HG03565 (cell line): ENCODE results near the gene DPYD.

Source experiments
- ATAC-seq: cut with Tn5 transposase; IDR thresholded peaks from one replicate; pipeline ENCODE4 v1.9.1; 2021; ENCODE audit warnings: mild to moderate bottlenecking, moderate library complexity; ENCODE audit not compliant: unreplicated experiment

The DPYD gene

GRCh38 chr1:97164276-97164639, 756.6 kb downstream of the DPYD start:
- ATAC-seq = no peak

DNA sequence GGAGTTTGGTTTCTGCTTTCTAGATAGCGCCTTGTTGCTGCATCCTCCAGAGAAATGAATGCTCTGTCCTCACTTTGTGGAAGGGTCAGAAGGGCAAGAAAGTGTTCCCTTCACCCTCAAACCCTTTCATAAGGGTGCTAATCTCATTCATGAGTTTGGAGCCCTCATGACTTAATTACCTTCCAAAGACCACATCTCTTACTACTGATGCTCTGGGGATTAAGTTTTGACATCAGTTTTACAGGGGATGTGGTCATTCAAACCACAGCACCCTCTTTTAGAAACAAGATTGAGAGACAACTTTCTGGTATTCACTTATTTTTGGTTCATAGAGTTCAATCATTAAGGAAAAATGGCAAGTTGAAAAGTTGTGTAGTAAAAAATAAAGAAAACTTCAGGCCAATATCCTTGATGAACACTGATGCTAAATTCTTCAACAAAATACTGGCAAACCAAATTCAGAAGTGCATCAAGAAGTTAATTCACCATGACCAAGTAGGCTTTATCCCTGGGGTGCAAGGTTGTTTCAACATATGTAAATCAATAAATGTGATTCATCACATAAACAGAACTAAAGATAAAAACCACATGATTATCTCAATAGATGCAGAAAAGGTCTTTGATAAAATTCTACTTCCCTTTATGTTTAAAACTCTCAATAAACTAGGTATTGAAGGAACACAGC, 757.1 kb downstream of the DPYD start:
- peak; percentile 63 for ATAC-seq

GRCh38 chr1:97160818-97161217, 760.0 kb downstream of the DPYD start:
- ATAC-seq = no peak

DNA sequence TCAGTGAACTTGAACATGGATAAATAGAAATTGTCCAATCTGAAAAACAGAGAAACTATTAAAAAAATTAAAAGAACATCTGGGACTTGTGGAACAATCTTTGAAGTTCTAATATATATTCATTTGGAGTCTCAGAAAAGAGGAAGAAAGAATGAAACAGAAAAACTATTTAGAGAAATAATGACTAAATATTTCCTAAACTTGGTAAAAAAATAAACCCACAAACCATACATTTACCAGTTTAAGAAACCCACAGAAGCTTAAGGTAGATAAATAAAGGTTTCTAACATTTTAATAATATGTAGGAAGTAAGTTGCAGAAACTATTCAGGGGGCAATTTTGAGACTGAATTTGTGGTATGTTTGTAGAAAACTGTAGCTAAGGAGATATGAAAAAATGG, 761.5 kb downstream of the DPYD start:
- peak; percentile 63 for ATAC-seq

DNA sequence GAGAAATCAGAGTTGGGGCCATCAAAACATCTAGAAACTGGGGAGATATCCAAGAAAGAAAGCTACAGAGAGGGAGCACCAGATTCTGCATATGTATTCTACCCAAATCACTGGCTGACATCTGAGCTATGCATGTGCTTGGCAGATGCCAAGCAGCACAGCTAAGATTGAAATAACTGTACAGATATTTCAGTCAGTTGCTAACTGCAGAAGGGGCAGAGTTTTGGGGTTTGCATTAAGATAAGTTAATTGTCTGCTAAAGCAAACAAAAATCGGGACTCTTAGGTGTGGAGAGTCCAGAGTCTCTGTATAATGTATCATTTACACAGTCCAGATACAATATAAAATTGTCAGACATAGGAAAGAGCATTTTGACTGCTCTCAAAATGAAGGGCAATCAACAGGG, 762.1 kb downstream of the DPYD start:
- no peak for ATAC-seq

DNA sequence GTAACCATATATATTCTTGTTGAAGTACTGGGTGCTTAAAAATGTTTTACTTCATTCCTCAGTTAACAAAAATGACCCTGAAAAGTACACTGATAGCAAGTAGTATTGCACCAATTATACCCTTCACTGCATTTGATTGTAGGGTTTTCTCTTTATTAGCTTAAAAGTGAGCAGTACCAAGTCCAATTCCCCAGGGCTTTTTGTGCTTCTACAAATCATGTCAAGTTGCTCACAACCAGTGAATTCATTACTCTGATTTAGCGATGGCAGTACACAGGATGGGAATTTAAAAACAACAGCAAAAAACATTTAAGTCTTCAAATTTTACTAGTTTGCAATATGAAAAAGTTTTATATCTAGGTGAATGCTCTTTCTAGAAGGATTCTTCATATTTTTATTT, 762.8 kb downstream of the DPYD start:
- no peak for ATAC-seq

DNA sequence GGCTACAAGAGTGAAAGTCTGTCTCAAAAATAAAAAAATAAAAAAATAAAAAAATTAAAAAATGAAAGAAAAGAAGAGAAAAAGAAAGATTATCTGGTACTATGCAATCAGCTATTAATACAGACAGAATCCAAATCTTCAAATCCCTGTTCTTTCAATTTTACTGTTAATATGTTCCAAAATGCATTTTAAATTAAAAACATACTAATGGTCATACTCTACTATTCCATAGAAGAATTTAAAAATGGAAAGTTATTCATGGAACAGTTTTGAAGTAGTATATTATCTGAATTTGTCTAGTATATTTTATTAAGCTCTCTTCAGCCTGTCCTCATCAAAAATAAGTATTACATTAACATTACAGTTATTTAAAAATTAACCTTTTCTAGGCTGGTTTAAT, 769.2 kb downstream of the DPYD start:
- no peak for ATAC-seq

DNA sequence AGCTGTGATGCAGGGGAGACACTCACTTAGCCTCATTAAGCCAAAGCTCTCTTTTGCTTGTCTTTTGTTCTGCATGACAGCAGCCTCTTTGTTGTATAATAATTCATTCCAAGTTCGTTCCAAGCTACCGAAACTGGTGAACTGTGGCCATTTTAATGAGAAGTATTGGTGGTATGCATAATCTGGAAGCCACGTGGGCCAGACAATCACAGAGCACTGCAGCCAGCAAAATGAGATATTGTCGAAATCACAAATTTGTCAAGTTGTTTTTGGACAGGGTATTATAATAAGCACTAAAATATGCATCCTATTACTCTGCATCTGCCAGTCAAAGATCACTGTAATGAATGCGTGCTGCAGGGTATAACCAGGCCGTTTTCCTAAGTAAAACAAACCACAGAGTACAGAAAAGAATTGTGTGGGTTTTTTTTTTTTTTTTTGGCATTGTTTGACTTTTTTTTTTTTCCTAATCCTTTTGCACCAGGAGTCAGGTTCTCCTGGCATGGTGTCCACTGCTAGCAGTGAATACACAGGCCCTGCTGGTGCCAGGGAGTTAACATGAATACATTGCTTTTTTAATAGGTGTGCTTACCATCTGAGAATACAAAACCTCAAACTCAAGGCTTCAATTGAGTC, 775.4 kb downstream of the DPYD start:
- ATAC-seq = no peak

- no peak for ATAC-seq
Measured at GRCh38 chr1:97144527-97144926, 776.3 kb downstream of the DPYD start.

DNA sequence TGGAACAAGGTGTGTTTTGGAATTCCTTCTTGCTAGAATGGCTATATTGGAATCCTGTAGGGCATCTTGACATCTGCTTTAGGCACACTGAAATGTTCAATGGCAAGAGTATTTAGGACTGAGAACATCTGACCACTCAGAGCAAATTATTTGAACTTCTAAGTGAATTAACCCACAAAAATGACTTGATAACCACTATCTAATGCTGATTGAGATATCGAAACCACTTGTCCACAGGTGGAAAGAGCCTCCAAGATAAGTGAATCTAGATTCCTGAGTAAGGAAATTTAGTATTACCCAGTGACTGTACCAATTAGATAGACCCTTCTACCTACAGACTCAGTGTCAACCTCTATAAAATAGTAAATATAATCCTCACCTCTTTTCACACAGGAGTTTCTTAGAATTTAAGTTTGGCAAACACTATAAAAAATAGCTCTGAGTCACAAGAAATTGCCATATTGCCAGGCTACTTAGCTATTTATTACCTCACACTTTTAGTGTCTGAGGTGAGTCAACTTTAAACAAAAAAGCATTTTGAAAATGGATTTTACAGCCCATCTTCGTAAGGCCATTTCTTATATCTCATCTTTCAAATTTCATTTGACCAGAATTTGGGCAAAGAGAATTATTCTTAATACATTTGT, 777.5 kb downstream of the DPYD start:
- no peak for ATAC-seq

GRCh38 chr1:97140611-97141010, 780.2 kb downstream of the DPYD start:
- no peak for ATAC-seq

- ATAC-seq = no peak
Measured at GRCh38 chr1:97139512-97139911, 781.3 kb downstream of the DPYD start.

GRCh38 chr1:97138515-97139032, 782.3 kb downstream of the DPYD start:
- ATAC-seq = peak; percentile 20

DNA sequence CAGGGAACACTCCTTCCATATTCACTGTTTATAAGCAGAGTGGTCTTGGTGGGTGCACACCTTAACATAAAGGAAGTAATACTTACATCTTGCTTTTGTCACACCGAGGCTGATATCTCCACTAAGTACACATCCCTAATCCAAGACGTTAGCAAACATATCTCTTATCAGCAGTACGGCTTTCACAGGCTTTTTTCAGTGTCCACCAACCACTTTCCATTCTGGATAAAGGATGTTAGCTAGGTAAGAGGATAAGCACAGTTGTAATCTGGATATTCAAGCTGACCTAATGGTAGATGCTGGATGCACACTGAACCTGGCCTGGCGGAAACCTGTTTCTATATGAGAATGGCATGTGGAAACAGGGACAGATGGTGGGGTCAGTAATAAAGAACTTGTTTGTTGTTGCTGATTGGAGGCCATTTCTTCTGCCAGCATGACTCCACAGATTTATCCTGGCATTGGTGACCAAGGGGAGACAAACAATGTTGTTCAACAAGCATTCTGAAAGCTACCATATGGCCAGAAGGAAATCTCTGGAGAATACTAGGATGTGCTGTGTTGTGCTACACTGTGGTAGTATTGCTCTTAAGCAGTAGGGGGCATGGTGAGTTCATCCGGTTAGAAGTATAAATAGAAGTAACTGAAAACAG, 782.8 kb downstream of the DPYD start:
- peak; percentile 98 for ATAC-seq

GRCh38 chr1:97136996-97137395, 783.8 kb downstream of the DPYD start:
- ATAC-seq = no peak

- ATAC-seq = no peak
Measured at GRCh38 chr1:97135972-97136371, 784.9 kb downstream of the DPYD start.

- ATAC-seq = no peak
Measured at GRCh38 chr1:97128426-97128825, 792.4 kb downstream of the DPYD start.

- no peak for ATAC-seq
Measured at GRCh38 chr1:97123717-97124431, 797.0 kb downstream of the DPYD start.

DNA sequence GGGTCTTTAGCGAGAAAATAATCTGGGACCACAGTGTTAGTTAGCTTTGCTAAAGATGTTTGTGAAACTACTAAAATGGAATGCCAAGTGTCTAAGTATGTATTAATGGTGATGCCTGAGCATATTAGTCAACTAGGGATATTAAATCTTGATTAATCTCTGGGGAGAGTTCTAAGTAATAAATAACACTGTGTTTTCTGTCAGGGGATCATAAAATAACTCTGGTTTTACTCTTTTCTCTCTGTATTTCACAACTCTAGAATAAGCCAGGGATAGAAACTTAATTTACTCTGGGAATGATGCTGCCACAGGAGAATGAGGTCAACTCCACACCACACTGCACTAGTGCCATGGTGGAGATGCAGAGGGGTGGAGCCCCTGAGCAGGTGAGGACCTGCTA, 800.0 kb downstream of the DPYD start:
- ATAC-seq = no peak

DNA sequence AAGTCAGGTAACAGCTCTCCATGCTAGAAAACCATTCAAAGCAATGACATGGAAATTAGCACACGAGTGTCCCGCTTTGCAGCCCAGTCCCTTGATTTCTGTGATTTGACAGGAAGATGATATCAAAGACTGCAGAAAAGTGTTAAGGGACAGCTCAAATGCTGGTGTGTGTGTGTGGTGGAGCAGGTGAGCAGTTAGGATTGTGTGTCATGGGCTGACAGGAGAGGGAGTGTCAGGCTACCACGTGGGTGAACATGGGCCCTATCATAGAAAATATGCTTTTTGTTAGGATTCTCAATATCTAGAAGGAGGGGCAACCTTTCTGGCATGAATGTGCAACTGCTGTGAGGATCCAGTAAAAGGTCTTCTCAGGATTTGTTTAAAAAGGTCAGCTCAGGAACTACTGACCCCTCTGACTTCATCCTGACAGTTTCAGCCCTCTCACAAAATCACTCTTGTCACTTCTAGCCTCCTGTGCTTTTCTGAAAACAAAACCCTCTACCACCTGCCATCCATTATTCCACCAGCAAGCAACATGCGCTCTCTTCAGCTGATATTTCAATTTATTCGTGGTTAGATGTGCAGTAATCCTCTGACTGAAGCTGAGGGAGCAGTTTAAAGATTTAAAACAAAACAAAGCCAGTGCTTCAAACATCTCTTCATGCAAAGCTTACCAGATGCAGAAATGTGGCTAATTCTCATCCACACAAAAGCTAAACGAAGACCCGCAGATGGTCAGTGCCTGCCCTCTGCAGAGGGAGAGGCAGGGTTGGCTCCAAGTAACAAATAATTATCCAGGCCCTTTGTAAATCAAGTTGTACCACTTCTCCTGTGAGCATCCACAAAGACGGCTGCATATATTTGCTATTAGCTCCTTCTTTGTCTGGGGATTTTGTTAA, 801.3 kb downstream of the DPYD start:
- ATAC-seq = no peak
